Right hindlimb (tissue), 1 donor: ENCODE results near the gene FBXO46.
A peak's percentile ranks its signal among the peaks of the same experiment; 100 is the strongest.

ENCODE experiments used
- DNase-seq: peaks from one replicate; pipeline ENCODE4 v3.0.0-alpha.2; 2018

FBXO46 gene, protein sequence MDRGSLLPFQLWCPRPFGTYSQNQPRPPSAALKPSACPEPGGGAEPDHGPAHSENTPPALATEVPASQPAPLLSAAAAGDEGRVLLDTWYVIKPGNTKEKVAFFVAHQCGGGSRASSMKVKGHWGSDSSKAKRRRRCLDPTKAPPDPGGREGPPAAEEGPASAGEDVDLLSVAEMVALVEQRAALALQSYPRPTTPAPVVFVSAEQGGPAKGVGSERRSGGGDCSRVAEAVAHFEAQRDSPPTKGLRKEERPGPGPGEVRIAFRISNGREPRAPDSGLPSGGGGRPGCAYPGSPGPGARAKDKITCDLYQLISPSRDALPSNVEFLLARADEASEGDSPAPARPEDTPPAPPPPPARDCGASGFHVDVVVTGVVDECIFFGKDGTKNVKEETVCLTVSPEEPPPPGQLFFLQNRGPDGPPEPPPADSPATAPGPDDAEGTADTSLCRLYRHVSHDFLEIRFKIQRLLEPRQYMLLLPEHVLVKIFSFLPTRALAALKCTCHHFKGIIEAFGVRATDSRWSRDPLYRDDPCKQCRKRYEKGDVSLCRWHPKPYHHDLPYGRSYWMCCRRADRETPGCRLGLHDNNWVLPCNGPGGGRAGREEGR

DNA sequence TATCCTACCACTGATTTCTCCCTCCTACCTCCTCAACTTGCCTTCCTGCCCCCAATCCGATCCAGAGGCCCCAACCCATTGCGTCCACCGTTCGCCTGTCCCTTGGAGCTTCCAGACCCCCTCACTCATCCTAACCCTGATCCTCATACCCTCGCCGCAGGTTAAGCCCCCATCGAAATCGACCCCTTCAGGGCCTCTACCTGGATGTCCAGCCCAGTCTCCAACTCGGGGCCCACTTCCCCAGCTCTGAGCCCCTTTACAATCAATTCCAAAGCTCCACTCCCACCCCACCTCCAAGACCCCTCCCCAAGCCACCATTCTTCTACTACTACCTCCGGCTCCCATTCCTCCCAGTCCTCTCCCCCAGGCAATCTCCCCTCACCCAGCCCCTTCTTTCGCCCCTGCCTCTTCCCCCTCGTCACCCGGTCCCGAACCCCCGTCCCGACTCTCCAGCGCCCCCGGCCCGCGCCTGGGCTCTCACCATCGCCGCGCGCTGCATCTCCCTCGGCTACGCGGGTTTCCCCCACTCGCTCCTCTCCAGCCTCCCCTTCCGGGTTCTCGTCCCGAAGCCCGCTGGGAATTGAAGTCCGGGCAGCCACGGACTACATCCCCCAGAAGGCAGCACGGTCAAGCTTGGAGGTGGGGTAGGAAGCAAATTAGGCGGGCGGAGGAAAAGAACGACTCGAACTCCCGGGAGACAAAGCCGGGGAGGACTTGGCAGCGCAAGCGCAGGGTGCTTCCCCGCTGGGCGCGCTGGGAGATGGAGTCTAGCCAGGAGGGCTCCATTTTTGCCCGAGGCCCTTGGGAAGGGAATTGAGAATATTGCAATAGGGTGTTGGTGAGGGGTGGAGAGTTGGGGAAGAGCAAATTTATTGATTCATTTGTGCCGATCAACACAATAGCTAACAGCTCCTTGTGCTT is at the start of gene FBXO46:
Gene FBXO46, minus strand, starts transcription at position 529 of the 921 bp plus-strand sequence. CDS start 17,401 bp downstream, outside the sequence.
- DNase-seq, result peak; percentile 98

DNA sequence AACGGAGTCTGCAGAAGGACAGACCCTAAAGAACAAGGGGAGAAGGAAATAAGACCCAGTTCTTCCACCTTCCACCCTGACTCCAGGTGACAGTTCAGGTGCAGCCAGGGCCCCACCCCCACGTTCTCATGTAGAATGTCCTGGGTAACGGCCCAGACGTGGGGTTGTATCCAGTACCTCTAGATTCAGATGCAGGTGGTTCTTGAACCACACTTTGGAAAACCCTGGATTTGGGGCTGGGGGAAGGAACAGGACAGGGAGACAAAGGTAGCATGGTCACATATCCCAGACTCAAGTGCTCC is 49.4 kb upstream of the FBXO46 start:
- no peak for DNase-seq

DNA sequence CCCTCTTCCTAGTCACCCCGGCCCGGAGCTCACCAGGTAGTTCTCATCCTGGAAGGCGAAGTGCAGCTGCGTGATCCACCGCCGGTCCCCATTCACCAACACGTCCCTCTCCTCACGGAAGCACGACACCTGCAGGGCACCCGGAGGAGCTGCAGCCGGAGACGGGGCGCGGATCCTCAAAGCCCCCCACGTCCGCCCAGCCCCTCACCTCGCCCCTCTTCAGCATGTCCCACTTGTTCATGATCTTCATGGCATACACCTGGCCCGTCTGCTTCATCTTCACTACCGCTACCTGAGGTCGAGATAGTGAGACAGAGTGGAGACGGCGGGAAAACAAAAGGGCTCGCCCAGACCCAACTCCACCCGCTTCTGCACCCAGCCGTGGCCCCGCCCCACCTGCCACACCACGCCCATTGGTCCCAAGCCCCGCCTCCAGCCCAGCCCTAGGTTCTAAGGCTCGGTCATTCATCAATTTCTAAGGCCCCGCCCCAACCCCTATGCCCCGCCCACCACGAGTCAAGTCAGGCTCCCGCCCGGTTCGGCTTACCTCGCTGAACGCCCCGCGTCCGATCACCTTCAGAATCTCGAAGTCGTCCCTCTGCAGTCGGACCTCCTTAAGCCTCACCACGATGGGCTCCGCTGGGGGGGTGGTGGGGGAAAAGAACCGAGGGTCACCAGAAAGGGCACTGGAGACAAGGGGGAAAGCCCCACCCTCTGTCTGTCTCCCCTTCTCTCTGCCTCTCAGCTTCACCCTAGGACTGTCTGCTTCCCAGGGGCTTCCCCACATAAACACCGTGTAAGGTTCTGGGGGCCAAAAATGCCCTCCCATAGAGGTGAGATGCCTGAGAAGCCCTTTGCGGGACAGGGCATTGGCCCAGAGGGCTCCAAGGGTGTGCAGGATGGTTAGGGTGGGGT is 48.8 kb upstream of the FBXO46 start:
- DNase-seq, result peak; percentile 80

DNA sequence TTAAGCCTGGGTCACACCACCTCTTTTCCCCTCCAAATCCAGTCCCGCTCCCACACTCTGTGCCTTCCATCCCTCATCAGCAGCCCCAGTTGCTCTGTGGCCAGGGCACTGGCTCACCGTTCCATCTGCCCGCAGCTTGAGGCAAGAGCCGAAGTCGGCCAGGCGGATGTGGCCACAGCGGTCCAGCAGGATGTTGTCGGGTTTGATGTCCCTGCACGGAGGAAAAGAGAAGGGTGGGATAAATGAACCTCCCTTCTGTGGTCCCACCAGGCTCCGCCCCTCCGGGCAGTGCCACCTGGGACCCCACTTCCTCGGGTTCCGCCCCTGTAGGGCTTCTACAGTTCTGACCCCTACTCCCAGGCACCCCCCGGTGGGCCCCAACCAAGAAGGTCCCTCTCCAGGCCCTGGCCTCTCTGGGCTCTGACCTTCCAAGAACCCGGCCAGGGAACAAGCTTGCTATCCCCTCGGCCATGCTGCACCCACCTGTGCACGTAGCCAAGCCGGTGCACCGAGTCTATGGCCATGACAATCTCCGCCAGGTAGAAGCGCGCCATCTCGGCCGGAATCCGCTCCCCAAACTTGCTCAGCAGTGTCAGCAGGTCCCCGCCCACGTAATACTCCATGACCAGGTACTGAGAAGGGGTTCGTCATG is 47.4 kb upstream of the FBXO46 start:
- peak; percentile 27 for DNase-seq

DNA sequence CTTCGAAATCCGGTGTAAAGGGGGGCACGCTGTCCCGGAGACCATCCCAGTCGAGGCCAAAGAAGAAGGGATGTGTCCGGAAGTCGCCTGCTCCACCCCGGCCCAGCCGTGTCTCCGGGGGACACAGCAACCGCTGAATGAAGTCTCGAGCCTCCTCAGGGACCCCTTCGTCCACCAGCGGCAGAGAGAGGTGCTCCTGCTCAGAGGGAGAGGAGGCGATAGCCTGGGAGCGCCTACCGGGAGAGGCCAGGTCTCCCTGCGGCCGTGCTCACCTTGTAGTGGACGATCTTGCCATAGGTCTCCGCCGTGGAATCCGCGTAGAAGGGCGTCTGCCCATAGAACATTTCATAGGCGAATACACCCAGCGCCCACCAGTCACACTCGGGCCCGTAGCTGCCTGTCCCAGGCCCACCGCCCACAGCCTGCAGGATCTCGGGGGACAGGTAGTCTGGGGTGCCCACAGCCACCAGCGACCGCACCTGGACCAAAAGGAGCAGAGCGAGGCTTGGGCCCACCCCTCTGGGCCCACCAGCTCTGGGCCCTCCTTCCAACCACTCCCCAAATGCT is 46.8 kb upstream of the FBXO46 start:
- DNase-seq, result no peak

DNA sequence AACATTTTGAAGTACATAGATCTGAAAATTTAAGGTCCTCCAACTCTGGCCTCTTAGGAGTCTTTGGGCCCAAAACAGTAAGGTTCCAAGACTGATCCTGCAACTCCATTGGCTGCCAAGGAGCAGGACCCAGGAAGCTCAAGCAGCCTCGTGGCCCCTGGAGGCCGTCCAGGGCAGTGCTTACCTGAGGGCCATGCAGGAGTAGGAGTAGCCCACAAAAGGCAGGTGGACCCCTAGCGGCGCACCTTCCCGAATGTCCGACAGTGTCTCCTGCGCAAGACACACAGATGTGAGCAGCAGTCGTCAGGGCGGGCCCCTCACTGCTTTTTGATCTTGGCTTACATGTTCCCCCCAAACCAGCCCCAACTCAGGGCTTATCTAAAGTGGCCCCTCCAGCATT is 44.1 kb upstream of the FBXO46 start:
- no peak for DNase-seq

DNA sequence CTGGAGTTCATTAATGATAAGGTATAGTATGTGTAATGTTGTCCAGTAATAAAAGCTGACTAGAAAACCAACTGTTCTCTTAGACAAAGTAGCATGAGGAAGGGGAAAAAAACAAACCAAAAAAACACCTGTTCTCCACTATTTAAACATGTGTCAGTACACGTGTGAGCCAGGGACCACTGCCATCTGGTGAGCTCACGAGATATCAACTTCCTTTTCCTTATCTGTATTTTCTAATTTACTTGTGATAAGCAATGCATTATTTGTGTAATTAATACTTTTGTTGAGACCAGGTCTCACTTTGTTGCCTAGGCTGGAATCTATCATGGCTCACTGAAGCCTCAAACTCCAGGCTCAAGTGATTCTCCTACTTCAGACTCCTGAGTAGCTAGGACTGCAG is 42.7 kb upstream of the FBXO46 start:
- DNase-seq, result peak; percentile 8

DNA sequence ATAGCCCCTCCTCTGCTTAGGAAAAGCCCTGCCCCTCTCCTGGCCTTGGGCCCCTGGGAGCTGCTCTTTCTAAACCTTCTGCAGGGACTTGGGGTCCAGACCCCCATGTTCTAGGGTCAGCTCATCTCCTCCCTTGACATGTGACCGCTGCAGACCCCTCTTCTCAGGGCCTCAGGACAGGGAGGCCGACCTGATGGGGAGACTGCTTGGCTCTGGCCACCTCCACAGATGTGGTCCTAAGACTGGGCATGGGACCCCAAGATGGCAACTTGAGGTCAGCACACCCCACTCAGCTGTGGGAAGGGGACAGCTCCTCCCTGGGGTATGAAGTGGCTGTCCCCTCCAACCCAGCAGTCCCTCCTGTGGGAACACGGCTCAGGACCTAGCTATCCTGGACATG is 42.2 kb upstream of the FBXO46 start:
- DNase-seq, result peak; percentile 21

DNA sequence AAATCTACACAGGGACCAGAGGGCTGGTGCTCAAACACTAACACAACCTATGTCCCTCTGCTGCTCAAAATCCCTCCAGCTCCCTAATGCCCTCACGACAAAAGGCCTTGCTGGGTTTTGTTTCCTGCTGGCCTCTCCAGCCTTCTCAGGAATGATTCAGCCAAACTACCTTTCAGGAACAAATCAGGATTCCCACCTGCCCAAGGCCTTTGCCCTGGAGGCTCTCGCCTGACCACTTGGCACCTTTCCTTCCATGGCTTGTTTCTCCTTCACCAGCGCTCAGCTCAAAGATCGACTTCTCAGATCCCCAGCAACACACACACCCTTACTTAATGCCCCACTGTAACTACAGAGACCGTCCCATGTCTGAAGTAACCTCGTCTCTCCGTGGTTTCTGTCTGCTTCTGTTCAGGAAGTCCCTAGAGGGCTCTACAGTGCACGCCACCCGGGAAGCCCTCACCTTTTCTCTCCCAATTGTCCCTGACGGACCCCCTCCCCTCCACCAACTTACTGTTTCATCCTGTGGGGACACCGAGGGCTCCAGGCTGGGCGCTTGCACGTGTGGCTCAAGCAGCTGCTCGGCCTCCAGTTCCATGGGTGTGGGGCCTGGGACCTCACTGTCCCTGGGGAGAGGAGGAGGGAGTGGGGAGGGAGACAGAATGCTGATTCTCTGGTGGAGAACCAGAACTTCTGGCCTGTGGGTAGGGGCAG is 41.6 kb upstream of the FBXO46 start:
- DNase-seq, result peak; percentile 30

DNA sequence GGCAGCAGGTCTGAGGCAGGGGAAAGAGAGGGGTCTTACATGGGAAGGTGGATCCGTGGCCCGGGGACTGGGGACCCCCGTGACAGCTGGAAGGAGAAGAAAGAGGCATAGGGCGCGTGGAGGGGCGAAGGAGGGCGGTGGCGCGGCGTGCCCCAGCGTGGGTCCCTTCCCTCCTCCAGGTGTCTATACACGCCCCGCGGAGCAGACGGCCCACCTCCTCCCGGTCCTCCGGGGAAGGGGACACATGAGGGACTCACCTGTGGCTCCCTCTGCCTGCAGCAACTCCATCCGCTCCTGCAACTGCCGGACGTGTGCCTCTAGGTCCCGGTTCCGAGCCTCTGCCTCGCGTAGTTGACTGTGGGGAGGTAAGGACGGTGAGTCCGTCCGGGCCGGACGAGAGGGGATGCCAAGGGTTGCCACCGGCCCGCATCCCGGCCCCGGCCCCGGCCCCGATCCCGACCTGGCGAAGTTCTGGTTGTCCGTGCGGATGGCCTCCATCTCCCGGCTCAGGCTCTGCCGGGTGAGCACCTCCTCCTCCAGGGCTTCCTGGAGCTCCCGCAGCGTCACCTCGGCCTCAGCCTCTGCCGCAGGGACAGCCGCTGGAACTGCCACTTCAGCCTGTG is 40.7 kb upstream of the FBXO46 start:
- peak; percentile 48 for DNase-seq

DNA sequence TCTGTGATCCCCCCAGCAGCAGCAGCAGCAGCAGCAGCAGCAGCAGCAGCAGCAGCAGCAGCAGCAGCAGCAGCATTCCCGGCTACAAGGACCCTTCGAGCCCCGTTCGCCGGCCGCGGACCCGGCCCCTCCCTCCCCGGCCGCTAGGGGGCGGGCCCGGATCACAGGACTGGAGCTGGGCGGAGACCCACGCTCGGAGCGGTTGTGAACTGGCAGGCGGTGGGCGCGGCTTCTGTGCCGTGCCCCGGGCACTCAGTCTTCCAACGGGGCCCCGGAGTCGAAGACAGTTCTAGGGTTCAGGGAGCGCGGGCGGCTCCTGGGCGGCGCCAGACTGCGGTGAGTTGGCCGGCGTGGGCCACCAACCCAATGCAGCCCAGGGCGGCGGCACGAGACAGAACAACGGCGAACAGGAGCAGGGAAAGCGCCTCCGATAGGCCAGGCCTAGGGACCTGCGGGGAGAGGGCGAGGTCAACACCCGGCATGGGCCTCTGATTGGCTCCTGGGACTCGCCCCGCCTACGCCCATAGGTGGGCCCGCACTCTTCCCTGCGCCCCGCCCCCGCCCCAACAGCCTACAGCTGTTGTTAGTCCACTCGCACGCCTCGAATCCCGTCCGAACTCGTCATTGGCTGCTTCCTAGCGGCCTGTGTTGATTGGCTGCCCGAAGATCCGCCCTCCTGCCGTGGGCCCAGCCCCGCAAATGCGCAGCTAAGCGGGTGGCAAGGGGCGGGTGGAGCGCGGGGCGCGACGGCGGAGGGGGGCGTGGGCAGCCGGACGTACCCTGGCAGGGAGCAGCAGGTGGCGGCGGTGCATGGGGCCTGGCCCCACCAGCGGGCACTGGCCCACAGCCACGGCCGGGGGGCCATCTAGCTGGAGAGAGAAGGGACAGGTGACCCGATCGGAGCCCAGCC is 39.8 kb upstream of the FBXO46 start:
- peak; percentile 98 for DNase-seq

DNA sequence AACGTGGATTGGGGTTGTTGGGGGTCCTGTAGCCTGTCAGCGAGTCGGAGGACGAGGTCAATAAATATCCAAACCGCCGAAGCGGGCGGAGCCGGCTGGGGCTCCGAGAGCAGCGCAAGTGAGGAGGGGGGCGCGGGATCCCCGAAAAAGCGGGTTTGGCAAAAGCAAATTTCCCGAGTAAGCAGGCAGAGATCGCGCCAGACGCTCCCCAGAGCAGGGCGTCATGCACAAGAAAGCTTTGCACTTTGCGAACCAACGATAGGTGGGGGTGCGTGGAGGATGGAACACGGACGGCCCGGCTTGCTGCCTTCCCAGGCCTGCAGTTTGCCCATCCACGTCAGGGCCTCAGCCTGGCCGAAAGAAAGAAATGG is 39.1 kb upstream of the FBXO46 start:
- DNase-seq, result no peak

DNA sequence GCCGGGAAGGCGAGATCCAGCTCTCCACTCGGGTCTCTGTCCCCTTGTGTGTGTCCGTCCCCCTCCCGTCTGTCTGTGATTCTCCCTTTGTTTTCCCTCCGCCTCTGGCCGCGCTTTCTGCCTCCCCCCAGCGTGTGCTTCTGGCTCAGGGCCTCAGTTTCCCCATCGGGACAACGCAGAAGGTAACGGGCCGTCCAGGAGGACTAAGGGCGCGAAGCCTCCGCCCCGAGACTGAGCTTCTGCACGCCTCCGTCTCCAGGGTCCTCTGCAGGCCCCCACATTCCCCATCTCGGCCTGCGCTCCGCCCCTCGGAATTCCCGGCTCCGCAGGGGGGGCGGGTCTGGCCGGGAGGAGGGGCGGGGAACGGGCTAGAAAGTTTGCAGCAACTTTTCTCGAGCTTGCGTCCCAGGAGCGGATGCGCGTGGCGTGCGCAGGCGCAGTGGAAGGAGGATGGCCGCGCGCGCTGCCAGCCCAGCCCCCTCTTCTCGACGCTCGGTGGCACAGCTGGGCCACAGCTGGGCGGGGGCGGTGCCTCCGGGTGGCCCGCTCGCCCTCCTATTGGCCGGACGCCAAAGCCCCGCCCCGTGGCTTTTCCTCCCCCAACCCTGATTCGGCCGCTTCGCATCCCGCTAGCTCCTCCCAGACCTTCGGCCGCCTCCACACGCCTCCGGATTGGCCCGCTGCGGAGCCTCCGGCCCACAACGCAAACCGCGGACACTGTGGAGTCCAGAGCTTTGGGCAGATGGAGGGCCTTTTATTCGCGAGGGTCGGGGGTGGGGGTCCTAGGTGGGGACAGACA is 38.5 kb upstream of the FBXO46 start, which contains the start of gene SIX5:
Gene SIX5, minus strand, starts transcription at position 269 of the 799 bp plus-strand sequence. CDS start 408 bp downstream, outside the sequence.
- peak; percentile 99 for DNase-seq

DNA sequence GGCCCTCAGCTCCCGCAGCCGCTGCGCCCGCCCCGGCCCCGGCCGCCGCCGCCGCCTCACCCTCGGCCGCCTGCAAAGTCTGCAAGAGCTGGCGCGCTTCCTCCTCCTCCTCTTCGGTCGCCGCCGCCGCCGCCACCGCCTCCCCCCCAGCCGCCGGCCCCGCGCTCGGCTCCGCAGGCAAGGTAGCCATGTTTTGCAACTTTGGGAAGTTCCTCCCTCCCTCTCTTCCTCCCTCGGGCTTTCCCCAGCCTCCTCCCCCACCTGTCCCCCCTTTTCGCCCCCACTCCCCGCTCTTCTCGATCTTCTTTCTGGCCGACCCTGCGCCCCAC is 37.9 kb upstream of the FBXO46 start:
- peak; percentile 82 for DNase-seq

DNA sequence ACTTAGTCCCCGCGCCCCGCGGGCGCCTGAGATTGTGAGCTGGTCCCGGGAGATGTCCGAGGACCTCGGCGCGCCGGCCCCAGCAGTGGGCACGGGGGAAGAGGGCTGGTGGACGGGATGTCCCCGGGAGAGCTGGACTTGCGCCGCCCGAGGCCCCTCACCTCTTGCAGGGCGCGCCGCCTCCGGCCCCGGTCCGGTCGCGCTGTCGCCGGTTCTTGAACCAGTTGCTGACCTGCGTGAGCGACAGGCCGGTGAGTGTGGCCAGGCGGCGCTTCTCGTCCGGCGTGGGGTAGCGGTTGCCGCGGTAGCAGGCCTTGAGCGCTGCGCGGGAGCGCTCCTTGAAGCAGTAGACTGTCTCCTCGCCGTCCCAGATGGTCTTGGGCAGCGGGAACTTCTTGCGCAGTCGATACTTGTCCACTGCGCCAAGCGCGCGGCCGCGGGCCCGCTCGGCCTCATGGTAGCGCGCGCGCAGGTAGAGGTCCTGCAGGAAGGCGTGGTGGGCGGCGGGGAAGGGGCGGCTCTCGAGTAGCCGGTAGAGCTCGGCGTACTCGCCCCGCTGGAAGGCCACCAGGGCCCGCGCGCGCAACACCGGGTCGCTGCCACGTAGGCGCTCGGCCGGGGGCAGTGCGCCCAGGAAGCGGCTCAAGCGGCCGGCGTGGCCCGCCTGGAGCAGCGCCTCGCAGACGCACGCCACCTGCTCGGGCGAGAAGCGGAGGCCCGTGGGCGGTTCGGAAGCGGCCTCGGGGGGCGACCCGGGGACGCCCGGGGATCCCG is 37.4 kb upstream of the FBXO46 start:
- peak; percentile 84 for DNase-seq

DNA sequence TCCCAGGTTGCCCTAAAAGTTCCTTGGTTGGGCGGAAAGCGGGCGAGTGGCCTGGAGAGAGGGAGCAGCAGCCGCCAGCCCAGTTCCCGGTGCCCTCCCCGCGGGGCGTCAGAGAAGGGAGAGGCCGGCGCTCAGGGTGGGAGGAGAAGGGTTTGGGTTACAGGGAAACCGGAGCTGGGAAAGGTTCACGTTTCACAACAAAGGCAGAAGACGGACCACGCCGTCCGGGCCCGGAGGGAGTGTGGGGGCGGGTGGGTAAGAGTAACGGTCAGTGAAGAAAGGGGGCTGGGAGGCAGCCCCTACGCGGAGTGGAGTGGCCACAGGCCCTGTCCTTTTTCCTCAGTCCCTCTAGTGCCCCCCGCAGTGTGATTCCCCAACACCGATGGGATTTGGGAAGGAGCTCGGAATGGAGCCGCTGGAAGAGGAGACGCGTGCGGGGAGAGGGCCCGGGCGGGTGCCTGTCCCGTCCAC is 36.7 kb upstream of the FBXO46 start:
- DNase-seq, result peak; percentile 91

DNA sequence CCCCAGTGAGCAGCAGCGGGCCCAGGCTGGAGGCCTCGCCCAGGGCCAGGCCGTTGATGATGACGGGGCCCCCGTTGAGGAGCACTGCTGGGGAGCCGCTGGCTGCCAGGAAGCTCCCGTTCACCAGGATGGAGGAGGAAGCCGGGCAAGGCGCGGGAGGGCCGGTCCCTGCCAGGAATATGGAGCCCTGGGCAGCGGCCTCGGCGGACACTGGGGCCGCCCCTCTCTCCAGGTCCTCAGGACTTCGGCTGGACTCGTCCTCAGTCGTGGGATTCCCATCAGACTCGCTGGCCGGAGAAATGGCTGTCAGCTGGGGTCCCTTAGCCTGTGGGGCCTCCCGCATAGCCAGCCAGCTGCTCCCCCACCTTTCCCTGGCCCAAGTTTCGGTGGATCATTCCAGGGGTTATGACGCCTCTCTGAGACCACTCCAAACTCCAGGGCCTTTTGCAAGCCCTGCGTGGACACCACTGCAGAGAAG is 36.2 kb upstream of the FBXO46 start:
- DNase-seq, result peak; percentile 75
